IPS-NIHi7 (cell line): ENCODE measurements around the gene LRRC45.

ENCODE experiments used
- DNase-seq: peaks from one replicate; pipeline ENCODE4 v3.0.0; 2012; ENCODE audit warnings: mixed read lengths; ENCODE audit errors: extremely low spot score

Gene LRRC45

DNA sequence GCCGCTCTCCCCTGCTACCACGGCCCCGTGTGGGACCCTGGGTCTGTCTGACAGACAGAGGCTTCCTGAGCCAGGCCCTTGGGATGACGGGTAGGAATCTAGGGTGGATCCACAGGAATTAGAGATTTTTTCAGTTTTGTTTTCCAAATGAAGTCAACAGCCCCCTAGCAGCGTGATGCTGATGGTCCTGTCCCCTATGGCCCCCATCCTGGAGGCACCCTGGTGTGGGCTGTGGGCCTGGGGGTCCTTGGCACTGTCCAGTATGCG, 15.9 kb upstream of the LRRC45 start:
- DNase-seq, result no peak

DNA sequence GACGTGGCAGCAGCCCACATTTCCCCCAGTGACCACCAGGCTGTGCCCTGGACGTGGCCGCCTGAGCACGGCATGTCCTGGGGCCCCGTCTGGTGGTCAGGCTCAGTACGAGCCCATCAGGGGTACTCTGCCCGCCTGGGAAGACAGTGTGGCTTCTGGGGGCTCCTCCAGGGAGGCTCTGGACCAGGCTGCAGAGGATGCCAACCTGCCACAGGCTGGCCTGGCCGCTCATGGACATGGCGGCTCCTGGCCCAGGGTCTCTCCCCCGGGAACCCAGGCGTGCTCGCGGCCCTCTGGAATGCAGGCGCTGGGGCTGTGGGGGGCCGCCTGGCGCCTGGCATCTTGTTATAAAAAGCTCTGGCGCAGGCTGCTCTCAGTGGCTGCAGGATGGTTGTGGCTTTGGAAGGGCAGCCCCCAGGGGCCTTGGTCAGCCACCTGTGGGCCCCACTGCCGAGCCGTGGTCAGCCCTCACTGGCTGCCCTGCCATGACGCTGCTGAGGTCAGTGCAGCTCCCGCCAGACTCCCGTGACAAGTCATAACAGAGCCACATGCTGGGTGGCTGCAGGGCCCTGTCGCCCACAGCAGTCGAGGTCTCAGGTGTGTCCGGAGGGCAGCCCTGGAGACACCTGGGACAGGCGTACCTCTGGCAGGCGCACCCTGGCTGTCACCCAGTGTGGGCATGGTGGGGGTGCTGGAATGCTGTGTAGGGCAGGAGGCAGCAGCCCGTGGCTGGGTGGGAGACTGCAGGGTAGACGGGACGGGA, 15.4 kb upstream of the LRRC45 start:
- no peak for DNase-seq

DNA sequence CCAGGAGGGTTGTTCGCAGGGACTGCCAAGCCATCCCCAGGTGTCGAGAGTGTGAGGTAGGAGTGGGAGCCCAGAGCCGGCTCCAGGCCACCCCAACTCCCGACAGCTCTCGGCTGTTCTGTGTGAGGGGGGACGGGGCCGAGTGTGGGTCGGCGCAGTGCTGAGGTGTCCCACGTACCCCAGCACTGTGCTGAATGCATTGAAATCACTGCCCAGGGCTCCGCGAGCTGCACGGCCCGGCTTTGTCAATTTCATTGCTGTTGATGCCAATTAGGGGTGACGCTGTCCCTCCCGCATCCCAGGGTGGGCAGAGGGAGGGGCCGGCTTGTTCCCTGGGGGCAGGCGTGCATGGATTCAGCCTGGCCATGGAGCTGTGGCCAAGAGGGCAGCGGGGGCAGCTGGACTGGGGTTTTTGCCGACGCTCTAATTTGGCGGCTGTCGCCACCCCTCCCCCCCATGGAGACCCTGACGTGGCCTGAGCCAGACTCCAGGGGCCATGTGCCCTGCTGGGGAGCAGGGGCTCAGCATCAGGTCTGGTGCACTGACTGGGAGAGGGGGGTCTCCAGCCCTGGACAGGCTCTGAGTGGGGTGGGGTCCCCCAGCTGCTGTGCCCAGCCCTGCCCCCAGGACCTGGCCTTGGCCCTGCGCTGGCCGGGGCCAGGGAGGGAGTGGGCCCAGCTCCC, 14.7 kb upstream of the LRRC45 start:
- no peak for DNase-seq

DNA sequence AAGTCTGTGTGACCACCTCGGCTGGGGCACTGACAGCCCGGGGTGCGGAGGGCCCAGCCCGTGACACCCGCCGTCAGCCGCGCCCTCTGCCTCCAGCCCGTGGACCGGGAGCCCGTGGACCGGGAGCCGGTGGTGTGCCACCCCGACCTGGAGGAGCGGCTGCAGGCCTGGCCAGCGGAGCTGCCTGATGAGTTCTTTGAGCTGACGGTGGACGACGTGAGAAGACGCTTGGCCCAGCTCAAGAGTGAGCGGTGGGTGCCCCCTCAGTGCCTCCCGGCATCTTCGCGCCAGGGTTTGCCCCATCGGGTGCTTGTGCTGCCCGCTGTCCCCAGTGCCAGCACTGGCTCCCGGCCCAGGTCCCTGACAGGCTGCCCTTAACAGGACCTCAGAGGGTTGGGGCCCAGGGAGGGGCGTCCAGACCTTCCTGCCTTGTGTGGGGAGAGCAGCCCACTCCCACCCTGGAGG, 14.1 kb upstream of the LRRC45 start:
- DNase-seq, result no peak

DNA sequence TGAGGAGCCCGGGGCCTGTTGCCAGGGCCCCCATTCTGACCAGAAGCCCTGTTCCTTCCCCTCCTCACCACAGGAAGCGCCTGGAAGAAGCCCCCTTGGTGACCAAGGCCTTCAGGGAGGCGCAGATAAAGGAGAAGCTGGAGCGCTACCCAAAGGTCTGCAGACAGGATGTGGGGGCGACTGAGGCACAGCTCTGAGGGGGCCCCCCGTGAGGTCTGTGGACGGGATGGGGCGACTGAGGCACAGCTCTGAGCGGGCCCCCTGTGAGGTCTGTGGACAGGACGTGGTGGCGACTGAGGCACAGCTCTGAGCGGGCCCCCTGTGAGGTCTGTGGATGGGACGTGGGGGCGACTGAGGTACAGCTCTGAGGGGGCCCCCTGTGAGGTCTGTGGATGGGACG, 13.7 kb upstream of the LRRC45 start:
- DNase-seq, result no peak

DNA sequence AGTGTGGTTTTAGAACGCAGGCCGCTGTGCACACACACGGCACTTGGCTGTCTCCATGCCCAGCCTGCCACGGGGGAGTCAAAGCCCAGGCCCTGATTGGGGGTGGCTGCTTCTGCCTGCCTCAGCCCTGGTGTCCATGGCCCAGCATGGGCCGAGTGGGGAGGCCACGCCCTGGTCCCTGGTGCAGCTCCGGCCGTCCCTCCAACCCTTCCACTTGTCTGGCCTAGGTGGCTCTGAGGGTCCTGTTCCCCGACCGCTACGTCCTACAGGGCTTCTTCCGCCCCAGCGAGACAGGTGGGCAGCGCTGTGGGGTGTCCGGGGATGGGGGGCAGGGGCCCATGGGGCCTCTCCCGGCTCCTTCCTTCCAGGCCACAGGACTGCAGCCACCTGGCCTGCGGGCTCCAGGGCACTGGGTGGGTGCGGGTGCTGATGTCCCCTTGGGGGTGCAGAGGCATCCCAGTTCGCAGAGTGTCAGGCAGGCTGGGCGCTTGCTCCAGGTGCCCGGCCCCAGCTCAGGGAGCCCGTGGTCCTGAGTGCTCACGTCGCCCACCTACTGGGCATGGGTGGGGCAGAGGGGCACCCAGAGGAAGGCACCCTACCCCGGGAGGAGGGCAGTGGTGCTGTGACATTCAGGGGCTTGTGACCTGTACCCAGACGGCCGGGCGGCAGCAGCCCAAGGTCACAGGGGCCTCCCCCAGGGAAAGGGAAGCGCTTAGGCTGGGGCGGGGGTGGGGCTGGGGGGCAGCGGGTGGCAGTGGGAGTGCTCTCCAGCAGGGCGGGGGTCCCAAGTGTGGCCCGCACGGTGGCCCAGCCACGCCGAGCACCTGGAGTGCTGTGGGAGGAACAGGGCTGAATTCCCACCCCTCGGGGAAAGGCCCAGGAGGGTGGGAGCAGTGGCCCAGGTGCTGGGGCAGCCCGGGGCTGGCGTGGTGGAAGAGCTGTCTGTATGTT, 12.3 kb upstream of the LRRC45 start:
- no peak for DNase-seq

DNA sequence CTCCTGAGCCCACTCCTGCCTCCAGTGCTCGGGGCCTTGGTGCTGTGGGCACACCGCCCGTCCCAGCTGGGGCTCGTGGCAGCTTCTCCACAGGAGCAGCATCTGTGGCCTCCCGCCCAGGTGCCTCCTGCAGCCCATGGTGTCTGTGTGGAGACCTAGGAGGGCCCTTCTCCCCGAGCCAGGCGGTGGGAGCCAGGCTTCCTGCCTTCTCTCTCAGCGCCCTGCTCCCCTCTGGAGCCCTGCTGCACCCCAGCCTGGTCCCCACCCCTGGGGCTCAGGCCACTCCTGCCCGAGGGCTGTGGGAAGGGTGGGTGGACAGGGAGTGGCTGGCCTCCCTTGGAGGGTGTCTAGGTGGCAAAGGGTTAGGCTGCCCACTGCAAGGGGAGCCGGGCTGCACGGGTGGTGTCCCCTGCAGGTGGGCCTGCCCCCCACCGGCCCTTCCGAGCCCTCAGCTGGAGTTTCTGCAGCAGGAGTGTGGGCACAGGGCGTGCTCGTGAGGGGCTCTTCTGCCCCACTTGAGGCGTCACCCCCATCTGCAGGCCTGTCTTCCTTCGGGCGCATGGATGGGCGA, 11.4 kb upstream of the LRRC45 start:
- DNase-seq, result no peak

DNA sequence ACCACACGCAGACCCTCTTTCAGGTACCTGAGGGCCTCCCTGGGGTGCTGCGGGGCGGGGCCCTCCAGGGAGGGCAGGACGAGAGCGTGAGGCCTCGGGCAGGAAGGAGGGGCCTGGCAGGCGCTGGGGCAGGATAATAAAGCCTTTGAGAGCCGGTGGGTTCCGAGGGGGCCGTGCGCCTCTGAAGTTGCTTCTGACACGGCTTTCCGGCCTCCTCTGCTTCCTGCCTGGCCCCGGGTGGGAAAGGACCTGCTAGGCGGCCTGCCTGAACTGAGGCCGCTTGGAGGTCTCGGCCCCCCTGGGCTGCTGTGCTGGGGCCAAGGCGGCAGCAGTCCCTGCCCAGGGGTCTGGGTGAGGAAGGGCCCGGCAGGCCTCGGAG, 10.9 kb upstream of the LRRC45 start:
- no peak for DNase-seq

DNA sequence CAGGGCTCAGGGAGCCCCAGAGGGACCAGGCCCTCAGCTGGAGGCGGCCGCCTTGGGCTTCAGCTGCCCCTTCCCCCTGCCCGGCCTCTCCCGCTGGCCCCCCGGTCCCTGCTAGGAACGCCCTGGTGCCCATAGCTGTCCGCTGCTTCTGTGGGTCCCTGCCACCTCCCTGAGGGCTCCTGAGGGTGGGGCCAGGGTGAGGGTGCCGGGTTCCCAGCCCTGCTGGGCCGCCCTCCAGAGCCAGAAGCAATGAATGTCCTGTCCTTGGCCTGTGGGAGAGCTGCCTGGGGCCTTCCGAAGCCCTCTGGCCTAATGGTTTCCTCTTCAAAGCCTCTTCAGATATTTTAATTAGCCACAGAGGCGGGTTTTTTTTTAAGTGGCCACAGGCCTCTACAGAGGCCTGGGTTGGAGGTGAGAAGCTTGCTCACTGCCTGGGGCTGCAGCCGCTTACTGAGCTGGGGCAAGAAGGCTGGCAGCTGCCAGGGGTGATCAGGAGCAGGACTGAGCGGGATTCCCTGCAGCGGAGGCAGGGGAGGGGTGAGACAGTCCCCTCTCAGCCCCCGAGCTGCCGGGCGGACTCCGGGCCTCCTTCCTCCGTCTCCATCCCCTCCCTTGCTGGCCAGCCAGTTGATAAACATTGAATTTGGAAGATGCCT, 10.3 kb upstream of the LRRC45 start:
- no peak for DNase-seq

DNA sequence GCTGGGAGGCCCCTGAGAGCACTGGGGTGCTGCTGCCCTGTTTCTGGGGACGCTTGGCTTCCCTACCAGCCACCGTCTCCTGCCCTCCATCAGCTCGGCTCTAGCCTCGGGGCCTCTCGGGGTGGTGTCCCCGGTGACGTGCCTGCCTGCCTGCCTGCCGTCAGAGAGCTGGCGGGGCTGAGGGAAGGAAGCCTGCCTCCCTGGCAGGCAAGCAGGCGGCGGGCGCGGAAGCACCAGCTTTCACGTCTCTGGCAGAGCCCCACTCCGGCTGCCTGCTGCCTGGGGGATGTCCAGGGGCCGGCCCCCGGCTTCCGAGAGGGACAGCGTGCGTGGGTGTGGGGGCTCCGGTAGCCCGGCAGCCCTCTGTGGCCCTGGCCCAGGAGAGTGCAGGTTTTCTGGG, 9.8 kb upstream of the LRRC45 start:
- no peak for DNase-seq

DNA sequence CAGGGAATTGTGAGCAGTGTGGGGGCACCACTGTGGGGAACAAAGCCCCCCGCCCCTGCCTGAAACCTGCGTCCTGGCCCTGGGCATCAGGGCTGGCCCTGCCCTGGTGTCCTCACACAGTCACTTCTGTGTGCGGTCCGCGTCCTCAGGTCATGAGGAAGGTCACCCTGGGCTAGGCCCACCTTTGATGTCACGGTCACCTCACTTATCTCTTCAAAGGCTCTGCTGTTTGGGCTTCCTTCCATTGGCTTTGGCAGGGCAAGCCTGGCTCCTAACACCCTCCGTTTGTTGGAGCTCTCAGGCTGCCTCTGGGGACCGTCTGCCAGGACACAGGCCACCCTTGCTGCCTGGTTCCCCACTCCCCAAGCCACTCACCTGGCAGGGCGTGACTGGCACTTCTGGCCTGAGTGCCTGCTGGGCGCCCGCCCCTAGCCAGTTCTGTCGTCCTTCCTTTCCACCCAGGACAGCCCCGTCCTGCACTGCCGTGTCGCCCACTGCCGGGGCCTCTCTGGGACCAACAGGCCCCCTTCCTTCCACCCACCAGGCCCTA, 9.3 kb upstream of the LRRC45 start:
- no peak for DNase-seq

DNA sequence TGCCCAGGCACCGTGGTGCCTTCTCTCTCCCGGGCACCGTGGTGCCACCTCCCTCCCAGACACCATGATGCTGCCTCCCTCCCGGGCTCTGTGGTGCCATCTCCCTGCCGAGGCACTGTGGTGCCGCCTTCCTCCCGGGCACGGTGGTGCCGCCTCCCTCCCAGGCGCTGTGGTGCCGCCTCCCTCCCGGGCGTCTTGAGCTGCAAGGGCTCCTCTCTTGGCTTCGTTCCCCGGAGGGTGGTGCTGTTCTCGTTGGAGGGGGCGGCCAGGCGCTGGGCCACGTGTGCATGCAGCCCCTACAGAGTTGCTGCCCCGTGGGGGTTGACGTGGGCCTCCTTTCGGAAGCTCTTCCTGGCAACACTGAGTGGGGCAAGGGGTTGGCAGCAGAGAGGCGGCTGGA, 8.7 kb upstream of the LRRC45 start:
- DNase-seq, result no peak

DNA sequence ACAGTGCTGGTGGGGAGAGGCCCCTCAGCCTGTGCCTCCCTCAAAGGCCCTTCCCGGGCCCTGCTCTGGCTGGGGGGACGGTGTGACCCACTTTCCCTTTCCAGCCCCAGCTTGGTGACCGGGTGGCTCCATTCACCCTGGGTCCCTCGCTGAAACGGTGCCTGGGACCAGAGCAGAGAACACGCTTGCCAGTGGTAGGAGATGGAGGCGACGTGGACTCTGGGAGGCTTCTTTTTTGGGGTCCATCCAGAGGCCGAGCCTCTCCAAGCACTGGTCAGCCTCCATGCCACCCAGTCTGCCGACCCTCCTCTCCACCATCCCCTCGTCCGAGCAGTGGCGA, 8.2 kb upstream of the LRRC45 start:
- DNase-seq, result no peak

DNA sequence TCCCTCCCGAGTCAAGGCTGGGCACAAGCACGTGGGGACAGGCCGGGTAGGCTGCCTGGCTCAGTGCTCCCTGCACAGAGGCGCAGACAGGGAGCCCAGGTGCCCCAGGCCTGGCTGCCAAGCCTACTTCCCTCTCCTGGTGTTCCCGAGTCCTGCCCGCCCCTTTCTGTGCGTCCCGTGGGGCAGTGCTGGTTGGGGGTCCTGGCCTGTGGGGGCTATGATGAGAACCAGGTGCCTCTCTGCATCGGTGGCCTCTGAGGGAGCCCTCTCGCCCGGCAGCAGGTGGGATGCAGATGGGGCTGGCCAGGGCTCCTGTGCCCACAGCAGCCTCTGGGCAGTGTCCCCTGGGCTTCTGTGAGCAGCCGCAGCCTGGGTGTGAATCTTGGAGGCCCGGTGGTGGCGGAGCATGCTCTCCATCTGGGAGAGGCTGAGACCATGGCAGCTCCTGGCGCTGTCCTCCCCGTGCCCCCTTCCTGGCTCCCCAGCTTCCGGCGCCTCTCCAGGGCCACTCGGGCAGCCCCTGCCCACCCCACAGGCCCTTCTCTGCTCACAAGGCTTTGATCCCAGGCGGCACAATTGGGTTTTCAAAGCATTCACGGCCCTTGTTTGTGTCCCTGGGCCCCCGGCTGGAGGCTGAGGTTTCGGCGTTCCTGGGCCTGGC, 7.7 kb upstream of the LRRC45 start:
- no peak for DNase-seq

DNA sequence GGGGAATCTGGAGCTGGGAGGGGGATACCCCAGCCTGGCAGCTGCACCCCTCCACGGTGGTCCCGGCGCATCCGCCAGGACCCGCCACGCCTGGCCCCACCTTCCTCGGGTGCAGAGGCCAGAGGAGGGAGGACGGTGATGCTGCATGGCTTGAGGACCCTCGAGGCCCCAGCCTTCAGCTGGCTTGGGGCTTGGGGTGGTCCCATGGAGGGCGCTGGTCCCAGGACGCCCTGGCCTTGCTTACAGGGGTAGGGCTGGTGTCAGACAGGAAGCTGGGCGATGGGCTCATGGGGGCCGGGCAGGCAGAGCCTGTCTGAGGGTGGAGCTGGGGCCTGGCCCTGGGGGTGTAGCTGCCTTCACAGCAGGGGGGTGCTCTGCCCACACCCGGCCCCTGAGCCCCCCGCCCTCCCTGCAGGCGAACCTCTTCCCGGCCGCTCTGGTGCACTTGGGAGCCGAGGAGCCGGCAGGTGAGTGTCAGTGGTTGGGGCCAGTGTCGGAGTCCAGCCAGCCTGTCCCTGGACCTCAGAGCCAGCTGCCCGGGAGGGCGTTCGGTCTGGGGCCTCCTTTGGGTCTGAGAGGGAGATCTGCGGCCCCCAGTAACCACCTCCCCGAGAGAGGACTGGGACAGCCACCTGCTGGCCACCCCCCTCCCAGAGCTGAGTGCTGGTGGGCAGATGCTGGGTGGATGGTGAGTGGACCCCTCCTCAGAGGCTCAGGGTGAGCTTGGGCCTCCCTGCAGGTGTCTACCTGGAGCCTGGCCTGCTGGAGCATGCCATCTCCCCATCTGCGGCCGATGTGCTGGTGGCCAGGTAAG, 6.8 kb upstream of the LRRC45 start:
- no peak for DNase-seq

DNA sequence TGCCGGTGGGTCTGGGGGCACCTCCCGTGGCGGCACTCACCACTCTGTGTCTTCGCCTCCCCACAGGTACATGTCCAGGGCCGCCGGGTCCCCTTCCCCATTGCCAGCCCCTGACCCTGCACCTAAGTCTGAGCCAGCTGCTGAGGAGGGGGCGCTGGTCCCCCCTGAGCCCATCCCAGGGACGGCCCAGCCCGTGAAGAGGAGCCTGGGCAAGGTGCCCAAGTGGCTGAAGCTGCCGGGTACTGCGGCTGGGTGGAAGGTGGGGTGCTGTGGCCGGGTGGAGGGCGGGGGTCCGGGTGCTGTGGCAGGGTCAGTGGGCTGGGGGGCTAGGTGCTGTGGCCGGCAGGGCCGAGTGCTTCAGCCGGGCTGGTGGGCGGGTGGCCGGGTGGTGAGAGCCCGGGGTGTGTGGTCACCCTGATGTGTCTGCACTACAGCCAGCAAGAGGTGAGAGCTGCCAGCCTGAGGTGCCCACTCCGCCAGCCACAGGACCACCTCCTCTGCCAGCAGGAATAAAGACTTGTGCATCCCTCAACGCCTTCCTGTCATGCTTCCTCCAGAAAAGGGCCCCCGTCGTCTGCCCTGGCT, 6.1 kb upstream of the LRRC45 start:
- no peak for DNase-seq

DNA sequence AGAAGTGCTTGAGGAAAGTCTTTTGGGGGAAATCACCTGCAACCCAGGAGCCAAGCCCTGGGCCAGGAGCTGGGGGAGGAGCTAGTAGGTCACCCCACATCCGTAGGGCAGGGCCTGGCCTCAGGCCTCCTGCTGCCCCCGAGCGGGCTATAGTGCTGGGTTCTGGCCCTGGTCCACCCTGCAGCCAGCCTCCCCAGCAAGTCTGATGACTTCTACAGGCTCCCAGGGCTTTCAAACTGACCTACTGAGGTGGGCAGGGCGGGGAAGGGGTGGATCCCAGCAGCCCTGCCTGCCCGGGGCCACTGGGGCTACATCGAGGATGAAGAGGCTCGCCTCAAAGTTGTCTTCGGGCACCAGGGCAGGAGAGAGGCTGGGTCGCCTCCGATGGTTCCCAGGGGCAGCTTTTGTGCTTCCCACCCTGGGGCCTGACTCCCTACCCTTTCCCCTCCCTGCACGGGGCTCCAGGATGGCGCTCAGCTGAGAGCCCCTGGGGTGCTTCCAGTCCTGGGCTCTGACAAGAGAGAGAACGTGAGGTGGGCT, 5.4 kb upstream of the LRRC45 start:
- no peak for DNase-seq

DNA sequence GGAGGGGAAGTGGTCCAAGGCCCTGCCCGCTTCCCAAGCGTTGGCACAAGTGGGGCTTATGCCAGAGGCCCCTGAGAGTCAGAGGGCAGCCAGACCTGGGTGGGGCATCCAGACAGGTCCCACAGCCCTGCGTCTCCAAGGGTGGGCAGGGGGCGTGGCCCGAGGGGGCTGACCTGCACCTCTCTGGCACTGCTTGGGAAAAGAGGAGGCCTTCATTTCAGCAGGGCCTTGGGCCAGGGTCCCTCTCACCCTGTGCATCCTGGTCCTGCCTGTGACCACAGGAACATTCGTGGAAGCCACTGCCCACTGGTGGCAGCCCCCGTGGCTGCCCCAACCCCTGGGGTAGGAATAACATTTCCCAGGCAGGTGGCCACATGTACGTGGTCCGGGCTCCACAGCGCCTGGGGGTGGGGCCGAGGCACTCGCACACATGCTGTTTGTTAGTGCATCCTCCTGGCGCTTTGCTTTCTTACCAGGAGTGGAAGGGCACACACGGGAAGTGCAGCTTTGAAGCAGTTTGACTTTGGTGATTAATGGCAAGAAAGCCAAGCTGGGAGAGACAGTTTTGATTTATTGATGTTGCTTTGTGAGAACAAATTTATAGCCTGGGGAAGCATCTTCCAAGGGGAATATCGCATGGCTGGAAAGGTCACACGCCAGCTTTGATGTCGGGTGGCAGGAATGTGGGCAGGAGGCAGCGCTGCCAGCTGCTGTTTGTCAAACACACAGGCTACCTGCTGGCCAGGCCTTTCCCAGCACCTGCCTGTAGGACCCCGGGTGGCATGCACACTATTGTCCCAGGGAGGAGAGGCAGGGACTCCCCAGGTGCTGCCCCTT, 4.7 kb upstream of the LRRC45 start:
- DNase-seq, result no peak
